DND-41 (cell line): ENCODE data around the gene FBXO42.

ENCODE experiments used
- EZH2 ChIP-seq: IDR thresholded peaks from 3 replicates; pipeline ENCODE4 v1.6.1; 2012; ENCODE audit warnings: borderline replicate concordance, low read depth, mild to moderate bottlenecking, moderate library complexity, low read length, inconsistent platforms; ENCODE audit not compliant: severe bottlenecking
- TF ChIP-seq, protein P1 (sequence below): IDR thresholded peaks from 2 replicates; pipeline ENCODE4 v1.5.1; 2012; ENCODE audit warnings: borderline replicate concordance, low read length, moderate library complexity, mild to moderate bottlenecking; ENCODE audit not compliant: poor library complexity, severe bottlenecking; ENCODE audit errors: extremely low read depth

DNA sequence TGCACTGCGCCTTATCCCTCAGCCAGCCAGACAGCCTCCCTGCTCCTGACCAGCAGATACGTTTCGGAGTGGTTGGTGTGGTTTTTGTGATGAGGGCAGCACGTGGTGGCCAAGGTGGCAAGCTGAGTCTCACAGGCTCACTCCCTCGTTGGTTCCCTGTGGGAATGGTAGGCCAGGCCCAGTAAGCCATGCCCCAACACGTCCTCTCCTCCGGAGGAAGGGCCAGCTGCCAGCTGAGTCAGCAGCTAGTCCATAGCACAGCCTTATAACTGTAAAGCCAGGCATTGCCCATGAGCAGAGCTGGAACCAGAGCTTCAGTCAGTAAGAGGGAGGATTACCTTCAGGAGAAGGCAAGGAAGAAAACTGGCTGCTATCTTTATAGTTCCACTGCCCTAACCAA, 44.3 kb upstream of the FBXO42 start:
- TF ChIP-seq, protein P1, sequence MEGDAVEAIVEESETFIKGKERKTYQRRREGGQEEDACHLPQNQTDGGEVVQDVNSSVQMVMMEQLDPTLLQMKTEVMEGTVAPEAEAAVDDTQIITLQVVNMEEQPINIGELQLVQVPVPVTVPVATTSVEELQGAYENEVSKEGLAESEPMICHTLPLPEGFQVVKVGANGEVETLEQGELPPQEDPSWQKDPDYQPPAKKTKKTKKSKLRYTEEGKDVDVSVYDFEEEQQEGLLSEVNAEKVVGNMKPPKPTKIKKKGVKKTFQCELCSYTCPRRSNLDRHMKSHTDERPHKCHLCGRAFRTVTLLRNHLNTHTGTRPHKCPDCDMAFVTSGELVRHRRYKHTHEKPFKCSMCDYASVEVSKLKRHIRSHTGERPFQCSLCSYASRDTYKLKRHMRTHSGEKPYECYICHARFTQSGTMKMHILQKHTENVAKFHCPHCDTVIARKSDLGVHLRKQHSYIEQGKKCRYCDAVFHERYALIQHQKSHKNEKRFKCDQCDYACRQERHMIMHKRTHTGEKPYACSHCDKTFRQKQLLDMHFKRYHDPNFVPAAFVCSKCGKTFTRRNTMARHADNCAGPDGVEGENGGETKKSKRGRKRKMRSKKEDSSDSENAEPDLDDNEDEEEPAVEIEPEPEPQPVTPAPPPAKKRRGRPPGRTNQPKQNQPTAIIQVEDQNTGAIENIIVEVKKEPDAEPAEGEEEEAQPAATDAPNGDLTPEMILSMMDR: no peak
- no peak for TF ChIP-seq EZH2
